CD14-positive monocyte (primary cell): ENCODE data around the gene FCN3. TPM values are rescaled to one million over a fixed set of nuclear protein-coding genes. Genes with fewer than 3 reads are reported as not detected.
"Not testable (repeated sequence)": the region's sequence is repeated elsewhere in the genome, so short reads cannot be mapped to it uniquely, and the experiment has no call there.

Experiments used
- DNase-seq, 3 donors: peaks; one replicate each; pipeline ENCODE4 v3.0.0-alpha.2; 2011 to 2022
- H2AFZ ChIP-seq: 2 replicates; pipeline ENCODE4 v1.6.0; 2012; ENCODE audit warnings: mild to moderate bottlenecking, low read depth, low read length, inconsistent platforms; ENCODE audit not compliant: insufficient read depth, poor library complexity, severe bottlenecking
- H3K27ac ChIP-seq, 2 donors: 1 replicate in 1 of 2; 2 replicates in 1 of 2; pipeline ENCODE4 v1.5.1; 2012 to 2013; ENCODE audit warnings: low read length in 2 of 2, control low read depth in 1 of 2, inconsistent platforms in 1 of 2, low read depth in 1 of 2, mild to moderate bottlenecking in 1 of 2
- H3K27me3 ChIP-seq, 2 donors: one replicate each; pipeline versions ENCODE4 v1.6.0 to v1.6.1; 2011 to 2013; ENCODE audit warnings: low read length in 2 of 2; ENCODE audit not compliant: control insufficient read depth in 2 of 2, insufficient read depth in 2 of 2
- H3K36me3 ChIP-seq, 2 donors: replicated peaks in 1 of 2; 1 replicate in 1 of 2; 2 replicates in 1 of 2; pipeline versions ENCODE4 v1.5.1 to v1.6.1; 2012 to 2013; ENCODE audit warnings: low read length in 2 of 2, control low read depth in 1 of 2, inconsistent platforms in 1 of 2, mild to moderate bottlenecking in 1 of 2; ENCODE audit not compliant: insufficient read depth in 2 of 2, control insufficient read depth in 1 of 2
- H3K4me1 ChIP-seq, 2 donors: 1 replicate in 1 of 2; 2 replicates in 1 of 2; pipeline versions ENCODE4 v1.5.1 to v1.6.1; 2012 to 2013; ENCODE audit warnings: low read length in 2 of 2, control low read depth in 1 of 2, inconsistent platforms in 1 of 2, mild to moderate bottlenecking in 1 of 2, moderate library complexity in 1 of 2; ENCODE audit not compliant: insufficient read depth in 2 of 2, control insufficient read depth in 1 of 2
- H3K4me2 ChIP-seq: replicated peaks from 2 replicates; pipeline ENCODE3; 2012; ENCODE audit warnings: low read length, moderate library complexity, mild to moderate bottlenecking; ENCODE audit not compliant: poor library complexity, severe bottlenecking; ENCODE audit errors: extremely low read depth
- H3K4me3 ChIP-seq, 3 experiments: fragments of 200-600 bp in 1 of 3; sonication (generic) in 1 of 3; replicated peaks in 1 of 3; 1 replicate in 2 of 3; 2 replicates in 1 of 3; pipeline ENCODE4 v1.5.1; 2011 to 2013; ENCODE audit warnings: low read length in 3 of 3, mild to moderate bottlenecking in 3 of 3, control low read depth in 2 of 3, low read depth in 2 of 3, inconsistent platforms in 1 of 3, moderate library complexity in 1 of 3
- H3K79me2 ChIP-seq: 2 replicates; pipeline ENCODE4 v1.6.0; 2012; ENCODE audit warnings: mild to moderate bottlenecking, control low read depth, inconsistent platforms, low read length, moderate library complexity; ENCODE audit not compliant: insufficient read depth
- H3K9ac ChIP-seq: 2 replicates; pipeline ENCODE4 v1.6.0; 2017; ENCODE audit warnings: low read length, mild to moderate bottlenecking; ENCODE audit not compliant: insufficient read depth, poor library complexity, severe bottlenecking
- H3K9me3 ChIP-seq, 2 donors: replicated peaks in 1 of 2; 1 replicate in 1 of 2; 2 replicates in 1 of 2; pipeline versions ENCODE4 v1.5.1 to v1.6.1; 2012 to 2013; ENCODE audit warnings: low read length in 2 of 2, control low read depth in 1 of 2; ENCODE audit not compliant: control insufficient read depth in 1 of 2, insufficient read depth in 1 of 2
- H4K20me1 ChIP-seq: 2 replicates; pipeline ENCODE4 v1.6.0; 2012; ENCODE audit warnings: mild to moderate bottlenecking, low read length, control low read depth, moderate library complexity; ENCODE audit not compliant: insufficient read depth
- H3K27ac Mint-ChIP-seq, 7 donors: one replicate each; pipeline ENCODE4 v1.8.0; 2020; ENCODE audit warnings: mild to moderate bottlenecking in 7 of 7, mixed read lengths in 7 of 7, moderate library complexity in 6 of 7, inconsistent platforms in 2 of 7
- H3K27me3 Mint-ChIP-seq, 3 donors: one replicate each; pipeline ENCODE4 v1.8.0; 2021 to 2022; ENCODE audit warnings: low read depth in 3 of 3, mild to moderate bottlenecking in 3 of 3, mixed read lengths in 3 of 3, moderate library complexity in 3 of 3, inconsistent platforms in 1 of 3
- H3K36me3 Mint-ChIP-seq, 2 donors: one replicate each; pipeline ENCODE4 v1.8.0; 2020; ENCODE audit warnings: mixed read lengths in 2 of 2, inconsistent platforms in 1 of 2, mild to moderate bottlenecking in 1 of 2
- H3K4me1 Mint-ChIP-seq: one replicate; pipeline ENCODE4 v1.8.0; 2020; ENCODE audit warnings: mild to moderate bottlenecking, mixed read lengths
- H3K4me3 Mint-ChIP-seq, 2 donors: one replicate each; pipeline ENCODE4 v1.8.0; 2020; ENCODE audit warnings: mild to moderate bottlenecking in 2 of 2, mixed read lengths in 2 of 2, moderate library complexity in 1 of 2
- H3K9me3 Mint-ChIP-seq, 7 donors: one replicate each; pipeline ENCODE4 v1.8.0; 2020 to 2022; ENCODE audit warnings: mixed read lengths in 7 of 7, mild to moderate bottlenecking in 6 of 7, moderate library complexity in 6 of 7, inconsistent platforms in 2 of 7
- WGBS: methylation state at CpG from one replicate; pipeline ENCODE4 v1.1.5; 2013; ENCODE audit warnings: missing lambda C conversion rate; ENCODE audit not compliant: insufficient coverage; 5-methylcytosine and 5-hydroxymethylcytosine counted together
- intact Hi-C, 2 donors: fragments of 100-400 bp; cut with micrococcal nuclease; formaldehyde crosslinking; loops; one replicate each; pipeline versions ENCODE4 v1.15.0 to v1.15.1; 2023
- polyA plus RNA-seq, 3 donors: library from polyadenylated mRNA; depleted of rRNA in 1 of 3; unstranded in 2 of 3; stranded (reverse) in 1 of 3; fragments of 300-500 nt in 2 of 3; fragments of >200 nt in 1 of 3; fragmentation: Illumina TruSeq in 2 of 3; gene quantifications; 1 replicate in 2 of 3; 2 replicates in 1 of 3; pipeline ENCODE4 v1.2.3, GENCODE V29; 2012 to 2021
- TF ChIP-seq, protein P1 (sequence below): fragments of 200-600 bp; IDR thresholded peaks from one replicate; pipeline ENCODE4 v1.8.0; 2022; ENCODE audit warnings: antibody characterized with exemption, mild to moderate bottlenecking

Gene FCN3
- polyA plus RNA-seq, 3 donors, result not detected

DNA sequence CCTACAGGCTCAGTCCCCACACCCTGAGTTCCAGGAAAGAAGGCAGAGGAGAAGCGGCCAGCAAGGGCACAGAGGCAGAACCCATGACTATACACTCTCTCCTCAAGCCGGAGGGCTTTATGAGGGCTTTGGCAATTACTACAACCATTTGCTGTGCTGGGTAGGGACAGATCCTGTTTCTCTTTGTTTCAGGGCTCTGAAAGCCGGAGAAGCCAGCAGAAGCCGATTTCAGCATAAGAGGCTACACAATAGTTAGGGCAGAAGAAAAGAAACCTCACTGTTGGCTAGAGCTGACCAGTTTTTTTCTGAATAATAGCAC lies 31.7 kb upstream of the FCN3 start:
- intact Hi-C loops, result loop anchor here in 1 of 2 donors (10.0 kb wide), 1 partner anchor 258 kb away; no protein-coding TSS in a partner anchor
- no peaks in the 10 kb centered on the region for H3K9me3 Mint-ChIP-seq
- Histone ChIP-seq H3K4me2 (no peak overlapping the region), H3K79me2 (no peaks in the 10 kb centered on the region), H3K4me3 (no peak overlapping the region), H2AFZ (no peak overlapping the region), H3K27me3 (no peaks in the 10 kb centered on the region), H4K20me1 (peaks cover 96% of the 10 kb centered on the region), H3K9me3 (no peaks in the 10 kb centered on the region), H3K4me1 (peaks cover 26 to 32% of the 10 kb centered on the region in 2 donors), H3K36me3 (peaks cover 52 to 57% of the 10 kb centered on the region in 2 donors), H3K9ac (no peak overlapping the region), H3K27ac (no peak overlapping the region)
- H3K27me3 Mint-ChIP-seq, result peaks cover 0 to 2% (median 2%) of the 10 kb centered on the region in 3 donors
- H3K27ac Mint-ChIP-seq, result peak overlapping the region in 1 of 7 donors; percentile 10
- no peak for DNase-seq
- H3K4me1 Mint-ChIP-seq, result peaks cover 41% of the 10 kb centered on the region
- no peak overlapping the region for H3K4me3 Mint-ChIP-seq
- TF ChIP-seq, protein P1, sequence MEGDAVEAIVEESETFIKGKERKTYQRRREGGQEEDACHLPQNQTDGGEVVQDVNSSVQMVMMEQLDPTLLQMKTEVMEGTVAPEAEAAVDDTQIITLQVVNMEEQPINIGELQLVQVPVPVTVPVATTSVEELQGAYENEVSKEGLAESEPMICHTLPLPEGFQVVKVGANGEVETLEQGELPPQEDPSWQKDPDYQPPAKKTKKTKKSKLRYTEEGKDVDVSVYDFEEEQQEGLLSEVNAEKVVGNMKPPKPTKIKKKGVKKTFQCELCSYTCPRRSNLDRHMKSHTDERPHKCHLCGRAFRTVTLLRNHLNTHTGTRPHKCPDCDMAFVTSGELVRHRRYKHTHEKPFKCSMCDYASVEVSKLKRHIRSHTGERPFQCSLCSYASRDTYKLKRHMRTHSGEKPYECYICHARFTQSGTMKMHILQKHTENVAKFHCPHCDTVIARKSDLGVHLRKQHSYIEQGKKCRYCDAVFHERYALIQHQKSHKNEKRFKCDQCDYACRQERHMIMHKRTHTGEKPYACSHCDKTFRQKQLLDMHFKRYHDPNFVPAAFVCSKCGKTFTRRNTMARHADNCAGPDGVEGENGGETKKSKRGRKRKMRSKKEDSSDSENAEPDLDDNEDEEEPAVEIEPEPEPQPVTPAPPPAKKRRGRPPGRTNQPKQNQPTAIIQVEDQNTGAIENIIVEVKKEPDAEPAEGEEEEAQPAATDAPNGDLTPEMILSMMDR, result no peak
- WGBS, result 96% methylated on average over 3 of the region's 4 CpGs
- peaks cover 54 to 67% of the 10 kb centered on the region in 2 donors for H3K36me3 Mint-ChIP-seq

DNA sequence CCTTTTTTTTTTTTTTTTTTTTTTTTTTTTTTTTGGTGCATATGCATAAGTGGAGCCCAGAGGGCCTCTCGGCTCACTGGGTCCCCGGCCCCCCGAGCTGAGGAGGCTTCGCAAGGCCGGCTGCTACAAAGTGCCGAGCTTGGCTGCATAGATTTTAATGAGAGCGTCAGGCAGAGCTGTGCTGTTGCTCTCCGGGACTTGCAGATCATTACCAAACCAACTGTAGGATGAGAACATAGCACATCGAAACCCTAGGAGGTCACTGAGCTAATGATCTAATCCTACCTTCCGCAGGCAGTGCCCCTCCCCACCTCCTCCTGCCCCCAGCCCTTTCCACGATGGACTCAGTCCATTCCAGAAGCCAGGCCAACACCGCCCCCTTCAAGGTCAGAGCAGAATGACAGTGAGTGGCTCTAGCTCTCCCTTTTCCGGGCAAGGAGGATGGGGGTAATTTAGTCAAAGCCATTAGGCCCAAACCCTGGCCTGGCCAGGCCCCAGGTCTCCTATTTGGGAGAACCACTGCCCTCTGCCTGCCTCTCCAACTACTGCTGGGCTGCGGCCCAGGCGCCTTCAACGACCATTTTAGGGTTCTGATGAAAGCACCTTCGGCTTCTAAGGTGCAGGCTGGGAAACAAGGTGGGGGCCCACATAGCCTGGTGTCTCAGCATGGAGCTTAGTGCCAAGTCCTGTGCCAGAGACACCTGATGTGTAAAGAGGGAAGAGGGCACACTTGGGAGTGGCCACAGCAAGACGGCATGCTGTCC lies 31.2 kb upstream of the FCN3 start:
- H3K79me2 ChIP-seq, H3K9ac ChIP-seq, H3K27ac ChIP-seq, DNase-seq, H2AFZ ChIP-seq, H3K9me3 ChIP-seq, H3K4me2 ChIP-seq, H3K4me3 ChIP-seq, H3K27me3 Mint-ChIP-seq, H3K4me3 Mint-ChIP-seq, H3K27me3 ChIP-seq, H3K9me3 Mint-ChIP-seq: not testable (repeated sequence)
- WGBS, result 97% methylated on average over 11 of the region's 18 CpGs
- Histone ChIP-seq H3K36me3 (peaks cover 47 to 52% of the 10 kb centered on the region in 2 donors), H3K4me1 (peaks cover 26 to 32% of the 10 kb centered on the region in 2 donors), H4K20me1 (peaks cover 93% of the 10 kb centered on the region)
- Mint-ChIP-seq H3K4me1 (peaks cover 41% of the 10 kb centered on the region), H3K36me3 (peaks cover 48 to 62% of the 10 kb centered on the region in 2 donors), H3K27ac (peak overlapping the region in 2 of 7 donors; percentile 10 to 65)
- intact Hi-C loops, result loop anchor here in 1 of 2 donors (10.0 kb wide), 1 partner anchor 259 kb away; no protein-coding TSS in a partner anchor
